Lower leg skin (tissue), 4 donors: ENCODE data around the gene IL1RAPL1. TPM values are rescaled to one million over a fixed set of nuclear protein-coding genes. Genes with fewer than 3 reads are reported as not detected.

Source experiments
- DNase-seq, 2 donors: peaks; one replicate each; pipeline ENCODE4 v3.0.0-alpha.2; 2019; ENCODE audit warnings: low spot score in 2 of 2
- H3K4me3 ChIP-seq: fragments of 200-600 bp; sonication (generic); 2 replicates; pipeline ENCODE4 v1.5.1; 2017; ENCODE audit warnings: mild to moderate bottlenecking, low read depth; ENCODE audit not compliant: poor library complexity, severe bottlenecking
- POLR2A ChIP-seq, 2 donors: fragments of 450-650 bp; IDR thresholded peaks; one replicate each; pipeline ENCODE4 v1.6.1; 2016 to 2017; ENCODE audit warnings: antibody characterized with exemption in 2 of 2, mild to moderate bottlenecking in 1 of 2, moderate library complexity in 1 of 2
- WGBS, 2 donors: methylation state at CpG; one replicate each; pipeline ENCODE4 v1.1.5; 2018; 5-methylcytosine and 5-hydroxymethylcytosine counted together
- intact Hi-C: fragments of 100-400 bp; cut with DNase I; formaldehyde crosslinking; loops from one replicate; pipeline ENCODE4 v1.15.0; 2023; ENCODE audit warnings: low total_unique reads
- total RNA-seq, 4 donors: library from RNA; depleted of rRNA; stranded (reverse); fragments of >200 nt; gene quantifications; one replicate each; pipeline ENCODE4 v1.1.0, GENCODE V29; 2016
- TF ChIP-seq, protein P1 (sequence below), 3 donors: fragments of 450-650 bp; IDR thresholded peaks; one replicate each; pipeline ENCODE4 v1.5.1; 2016; ENCODE audit warnings: antibody characterized with exemption in 3 of 3, mild to moderate bottlenecking in 3 of 3, moderate library complexity in 2 of 3

Gene IL1RAPL1
- total RNA-seq, 4 donors from 2014 or later, result 0.07 to 1.8 (median 0.10) TPM; not detected in 1

DNA sequence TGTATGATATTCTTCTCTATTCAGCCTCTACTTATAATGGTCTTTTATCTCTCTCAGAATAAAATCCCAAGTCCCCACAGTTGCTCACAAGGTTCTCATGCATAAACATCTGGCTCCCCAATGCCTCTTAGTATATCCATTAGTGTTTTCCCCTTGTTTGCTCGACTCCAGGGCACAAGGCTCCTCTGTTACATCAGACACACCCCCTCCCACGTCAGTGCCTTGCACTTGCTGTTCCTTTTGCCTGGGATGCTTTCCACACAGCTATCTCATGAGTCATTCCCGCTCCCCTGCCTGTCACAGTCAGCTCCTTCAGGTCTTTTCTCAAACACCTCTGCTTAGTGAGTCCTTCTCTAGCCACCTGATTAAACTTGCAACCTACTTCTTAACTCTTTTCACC lies 260.2 kb downstream of the IL1RAPL1 start:
- intact Hi-C loops, result no loop called here
- DNase-seq, result no peak
- 39 to 45% methylated on average over 3 of the region's 3 CpGs for WGBS, 2 donors
- no peak overlapping the region for H3K4me3 ChIP-seq
- TF ChIP-seq POLR2A (IDR thresholded peaks at IDR 0.05), result no peak
- TF ChIP-seq, protein P1, sequence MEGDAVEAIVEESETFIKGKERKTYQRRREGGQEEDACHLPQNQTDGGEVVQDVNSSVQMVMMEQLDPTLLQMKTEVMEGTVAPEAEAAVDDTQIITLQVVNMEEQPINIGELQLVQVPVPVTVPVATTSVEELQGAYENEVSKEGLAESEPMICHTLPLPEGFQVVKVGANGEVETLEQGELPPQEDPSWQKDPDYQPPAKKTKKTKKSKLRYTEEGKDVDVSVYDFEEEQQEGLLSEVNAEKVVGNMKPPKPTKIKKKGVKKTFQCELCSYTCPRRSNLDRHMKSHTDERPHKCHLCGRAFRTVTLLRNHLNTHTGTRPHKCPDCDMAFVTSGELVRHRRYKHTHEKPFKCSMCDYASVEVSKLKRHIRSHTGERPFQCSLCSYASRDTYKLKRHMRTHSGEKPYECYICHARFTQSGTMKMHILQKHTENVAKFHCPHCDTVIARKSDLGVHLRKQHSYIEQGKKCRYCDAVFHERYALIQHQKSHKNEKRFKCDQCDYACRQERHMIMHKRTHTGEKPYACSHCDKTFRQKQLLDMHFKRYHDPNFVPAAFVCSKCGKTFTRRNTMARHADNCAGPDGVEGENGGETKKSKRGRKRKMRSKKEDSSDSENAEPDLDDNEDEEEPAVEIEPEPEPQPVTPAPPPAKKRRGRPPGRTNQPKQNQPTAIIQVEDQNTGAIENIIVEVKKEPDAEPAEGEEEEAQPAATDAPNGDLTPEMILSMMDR (IDR thresholded peaks at IDR 0.05), result no peak

DNA sequence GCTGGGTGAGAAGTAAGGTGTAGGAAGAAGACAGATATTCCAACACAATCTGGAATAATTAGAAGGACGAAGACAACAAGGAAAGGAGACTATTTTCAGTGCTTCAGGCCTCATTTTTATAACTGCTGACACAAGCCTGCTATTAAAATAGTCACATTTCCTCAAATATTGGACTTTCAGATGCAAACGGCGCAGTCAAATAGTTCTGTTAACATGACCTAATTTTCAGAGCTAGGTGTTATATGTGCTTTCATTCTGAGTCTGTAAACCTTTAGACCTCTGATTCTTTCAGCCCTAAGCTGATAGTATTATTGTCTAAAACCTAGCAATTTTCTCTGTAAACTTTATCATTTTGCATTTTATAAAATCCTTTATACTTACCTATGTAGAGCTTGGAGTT lies 261.5 kb downstream of the IL1RAPL1 start:
- intact Hi-C loops, result no loop called here
- H3K4me3 ChIP-seq, result no peak overlapping the region
- no peak for TF ChIP-seq POLR2A (IDR thresholded peaks at IDR 0.05)
- WGBS, 2 donors, result 78 to 81% methylated on average over 3 of the region's 3 CpGs
- no peak for DNase-seq

DNA sequence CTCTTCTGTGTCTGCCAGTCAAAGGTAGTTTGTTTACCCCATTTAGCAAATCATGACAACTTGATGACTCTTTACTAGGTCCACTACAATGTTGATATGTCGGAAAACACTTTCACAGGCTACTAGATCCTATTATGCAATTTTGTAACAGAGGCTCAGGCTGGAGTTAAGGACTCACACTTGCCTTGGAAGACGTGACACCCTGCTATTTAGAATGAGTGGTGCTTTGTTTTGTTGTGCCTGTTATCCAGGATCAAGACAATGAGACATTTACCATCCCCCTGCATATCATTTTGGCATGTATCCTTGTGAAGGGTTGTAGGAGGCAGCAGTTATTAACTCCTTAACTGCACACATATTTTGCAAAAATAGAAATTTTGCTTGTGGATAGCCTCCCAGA lies 263.7 kb downstream of the IL1RAPL1 start:
- DNase-seq, result no peak
- 52 to 68% methylated on average over 2 of the region's 2 CpGs for WGBS, 2 donors
- no peak overlapping the region for H3K4me3 ChIP-seq
- no peak for TF ChIP-seq POLR2A (IDR thresholded peaks at IDR 0.05)
- TF ChIP-seq, protein P1 (IDR thresholded peaks at IDR 0.05), result no peak
- intact Hi-C loops, result no loop called here

DNA sequence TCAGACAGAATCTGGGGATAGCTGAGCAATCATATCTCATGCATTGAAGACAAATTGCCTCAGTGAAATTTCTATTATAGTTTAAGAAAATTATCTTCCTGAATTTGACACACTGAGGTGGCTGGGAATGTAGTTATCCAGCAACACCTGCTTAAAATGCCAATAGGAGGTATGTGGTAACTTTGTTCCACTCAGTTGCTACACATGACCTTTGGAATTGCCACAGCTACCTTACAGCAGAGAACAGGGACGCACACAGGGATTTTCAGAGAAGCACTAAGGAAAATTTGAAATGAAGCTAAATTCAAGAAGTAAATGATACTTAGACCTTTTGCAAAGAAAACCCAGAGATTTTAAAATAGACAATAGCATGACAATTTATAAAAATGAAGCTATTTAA lies 264.6 kb downstream of the IL1RAPL1 start:
- no peak for TF ChIP-seq POLR2A (IDR thresholded peaks at IDR 0.05)
- TF ChIP-seq, protein P1 (IDR thresholded peaks at IDR 0.05), result no peak
- WGBS, 2 donors, result 93 to 94% methylated on average over 1 of the region's 1 CpG
- DNase-seq, result no peak
- no peak overlapping the region for H3K4me3 ChIP-seq
- intact Hi-C loops, result no loop called here

DNA sequence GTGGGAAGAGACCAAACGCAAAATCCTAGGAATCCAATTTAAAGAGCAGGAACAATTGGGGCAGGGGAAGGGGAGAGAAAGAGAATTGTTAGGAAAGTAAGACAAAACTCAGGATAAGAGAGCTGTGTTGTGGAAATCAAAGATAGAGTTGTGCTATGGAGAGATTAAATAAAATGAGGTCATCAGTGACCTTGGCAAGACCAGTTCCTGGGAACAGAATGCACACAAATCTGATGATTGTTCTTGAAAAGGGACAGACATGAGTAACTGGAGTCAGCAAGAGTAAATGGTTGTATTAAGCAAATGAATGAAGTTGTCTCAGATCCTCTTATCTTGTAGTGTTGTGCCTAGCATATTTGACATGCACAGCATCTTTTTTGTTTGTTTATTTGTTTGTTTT lies 267.4 kb downstream of the IL1RAPL1 start:
- DNase-seq, result no peak
- WGBS, 2 donors, result 50 to 84% methylated on average over 1 of the region's 1 CpG
- H3K4me3 ChIP-seq, result no peak overlapping the region
- intact Hi-C loops, result no loop called here
- TF ChIP-seq, protein P1 (IDR thresholded peaks at IDR 0.05), result no peak
- TF ChIP-seq POLR2A (IDR thresholded peaks at IDR 0.05), result no peak

DNA sequence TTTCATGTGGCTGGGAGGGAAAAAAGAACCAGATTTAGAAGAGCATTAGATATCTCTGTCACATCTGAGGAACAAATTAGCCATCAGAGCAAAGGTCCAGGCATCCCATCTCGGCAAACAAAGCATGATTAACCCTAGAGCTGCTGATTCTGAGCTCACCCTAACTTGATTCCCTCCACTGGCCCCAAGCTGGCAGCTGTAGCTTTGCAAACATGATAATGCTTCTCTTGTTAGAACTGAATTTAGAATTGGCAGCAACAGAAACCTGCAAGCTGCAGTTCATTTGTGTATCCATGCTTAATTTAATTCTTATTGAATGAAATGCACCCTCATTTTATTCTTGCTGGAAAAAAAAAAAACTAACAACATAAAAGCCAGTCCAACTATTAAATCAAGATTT lies 289.2 kb downstream of the IL1RAPL1 start:
- no peak for DNase-seq
- intact Hi-C loops, result no loop called here
- no peak overlapping the region for H3K4me3 ChIP-seq
- TF ChIP-seq, protein P1 (IDR thresholded peaks at IDR 0.05), result no peak
- TF ChIP-seq POLR2A (IDR thresholded peaks at IDR 0.05), result no peak
- 15 to 50% methylated on average over 1 of the region's 1 CpG for WGBS, 2 donors
